HepG2 (cell line): ENCODE results near the gene CXCR5. TPM values are rescaled to one million over a fixed set of nuclear protein-coding genes. Genes with fewer than 3 reads are reported as not detected.

Experiments
- ATF2 ChIP-seq: sonication (generic); formaldehyde crosslinking; IDR thresholded peaks from 2 replicates; pipeline ENCODE4 v1.4.0; 2020; ENCODE audit warnings: missing genetic modification reagents
- CENPT ChIP-seq: sonication (generic); formaldehyde crosslinking; IDR thresholded peaks from 2 replicates; pipeline ENCODE4 v1.8.0; 2022; ENCODE audit warnings: low read depth, mild to moderate bottlenecking, moderate library complexity, missing genetic modification reagents
- CHCHD3 ChIP-seq: sonication (generic); formaldehyde crosslinking; IDR thresholded peaks from 2 replicates; pipeline ENCODE4 v1.8.0; 2022; ENCODE audit warnings: mild to moderate bottlenecking, missing genetic modification reagents, moderate library complexity
- FOXJ3 ChIP-seq: sonication (generic); formaldehyde crosslinking; IDR thresholded peaks from 2 replicates; pipeline ENCODE4 v1.4.0; 2020; ENCODE audit warnings: missing genetic modification reagents, mild to moderate bottlenecking, borderline replicate concordance
- GABPB1 ChIP-seq: IDR thresholded peaks from 2 replicates; pipeline ENCODE4 v1.6.1; 2016; ENCODE audit warnings: mild to moderate bottlenecking, missing genetic modification reagents, moderate library complexity, missing compliant biosample characterization
- HNF1B ChIP-seq: sonication (generic); formaldehyde crosslinking; IDR thresholded peaks from 2 replicates; pipeline ENCODE4 v1.5.1; 2020; ENCODE audit warnings: mild to moderate bottlenecking, moderate library complexity, missing genetic modification reagents
- IKZF1 ChIP-seq: fragments of 450-650 bp; IDR thresholded peaks from 2 replicates; pipeline ENCODE4 v1.7.1; 2016
- KDM1A ChIP-seq: IDR thresholded peaks from 2 replicates; pipeline ENCODE4 v1.6.1; 2016; ENCODE audit warnings: missing compliant biosample characterization
- KDM2A ChIP-seq: sonication (generic); formaldehyde crosslinking; IDR thresholded peaks from 2 replicates; pipeline ENCODE4 v1.4.0; 2020; ENCODE audit warnings: low read depth, missing genetic modification reagents, borderline replicate concordance
- MTF2 ChIP-seq: sonication (generic); formaldehyde crosslinking; IDR thresholded peaks from 2 replicates; pipeline ENCODE4 v1.5.0; 2020; ENCODE audit warnings: missing genetic modification reagents, borderline replicate concordance
- RXRA ChIP-seq: sonication (generic); formaldehyde crosslinking; IDR thresholded peaks from 2 replicates; pipeline ENCODE4 v1.5.1; 2020; ENCODE audit warnings: missing genetic modification reagents
- TCF7 ChIP-seq: sonication (generic); IDR thresholded peaks from 2 replicates; pipeline ENCODE4 v1.6.1; 2016; ENCODE audit warnings: antibody characterized with exemption, low read depth
- THAP11 ChIP-seq: IDR thresholded peaks from 2 replicates; pipeline ENCODE4 v1.6.1; 2016; ENCODE audit warnings: missing biosample characterization, missing genetic modification reagents
- ZBTB43 ChIP-seq: sonication (generic); formaldehyde crosslinking; conservative IDR thresholded peaks from 2 replicates; pipeline ENCODE4 v1.4.0; 2020; ENCODE audit warnings: missing genetic modification reagents
- ZNF136 ChIP-seq: sonication (generic); formaldehyde crosslinking; IDR thresholded peaks from 2 replicates; pipeline ENCODE4 v1.8.1; 2022; ENCODE audit warnings: low read depth, mild to moderate bottlenecking, moderate library complexity, missing genetic modification reagents
- ZNF768 ChIP-seq: sonication (generic); formaldehyde crosslinking; IDR thresholded peaks from 2 replicates; pipeline ENCODE4 v1.4.0; 2020; ENCODE audit warnings: missing genetic modification reagents
- polyA plus RNA-seq, 8 experiments: library from polyadenylated mRNA; depleted of rRNA in 3 of 8; stranded (reverse) in 7 of 8; unstranded in 1 of 8; fragments of >200 nt; fragmentation: Illumina TruSeq in 4 of 8; extraction: Trizol in 4 of 8; gene quantifications; 2 replicates each; pipeline versions ENCODE4 v1.2.1 to v1.2.3, GENCODE V29; 2011 to 2016; ENCODE audit warnings: low read depth in 4 of 8, missing spikeins in 1 of 8, mixed read lengths in 1 of 8; ENCODE audit not compliant: insufficient read depth in 1 of 8
- total RNA-seq, 5 experiments: library from RNA; depleted of rRNA; stranded (reverse); fragments of >200 nt; fragmentation: Illumina TruSeq; extraction: Trizol; gene quantifications; 2 replicates each; pipeline ENCODE4 v1.2.3, GENCODE V29; 2016; ENCODE audit warnings: low read depth in 1 of 5
- TF ChIP-seq, protein P1 (sequence below): sonication (generic); IDR thresholded peaks from 2 replicates; pipeline ENCODE4 v1.6.1; 2016; ENCODE audit warnings: low read depth, borderline replicate concordance
- TF ChIP-seq, protein P2 (sequence below): sonication (generic); formaldehyde crosslinking; IDR thresholded peaks from 2 replicates; pipeline ENCODE4 v1.4.0; 2020; ENCODE audit warnings: mild to moderate bottlenecking, missing genetic modification reagents, borderline replicate concordance

CXCR5 gene
- total and polyA plus RNA-seq, 2 of the 13 experiments (the other 11 are each of a cell fraction or from before 2014, with no cell fraction given), result not detected

DNA sequence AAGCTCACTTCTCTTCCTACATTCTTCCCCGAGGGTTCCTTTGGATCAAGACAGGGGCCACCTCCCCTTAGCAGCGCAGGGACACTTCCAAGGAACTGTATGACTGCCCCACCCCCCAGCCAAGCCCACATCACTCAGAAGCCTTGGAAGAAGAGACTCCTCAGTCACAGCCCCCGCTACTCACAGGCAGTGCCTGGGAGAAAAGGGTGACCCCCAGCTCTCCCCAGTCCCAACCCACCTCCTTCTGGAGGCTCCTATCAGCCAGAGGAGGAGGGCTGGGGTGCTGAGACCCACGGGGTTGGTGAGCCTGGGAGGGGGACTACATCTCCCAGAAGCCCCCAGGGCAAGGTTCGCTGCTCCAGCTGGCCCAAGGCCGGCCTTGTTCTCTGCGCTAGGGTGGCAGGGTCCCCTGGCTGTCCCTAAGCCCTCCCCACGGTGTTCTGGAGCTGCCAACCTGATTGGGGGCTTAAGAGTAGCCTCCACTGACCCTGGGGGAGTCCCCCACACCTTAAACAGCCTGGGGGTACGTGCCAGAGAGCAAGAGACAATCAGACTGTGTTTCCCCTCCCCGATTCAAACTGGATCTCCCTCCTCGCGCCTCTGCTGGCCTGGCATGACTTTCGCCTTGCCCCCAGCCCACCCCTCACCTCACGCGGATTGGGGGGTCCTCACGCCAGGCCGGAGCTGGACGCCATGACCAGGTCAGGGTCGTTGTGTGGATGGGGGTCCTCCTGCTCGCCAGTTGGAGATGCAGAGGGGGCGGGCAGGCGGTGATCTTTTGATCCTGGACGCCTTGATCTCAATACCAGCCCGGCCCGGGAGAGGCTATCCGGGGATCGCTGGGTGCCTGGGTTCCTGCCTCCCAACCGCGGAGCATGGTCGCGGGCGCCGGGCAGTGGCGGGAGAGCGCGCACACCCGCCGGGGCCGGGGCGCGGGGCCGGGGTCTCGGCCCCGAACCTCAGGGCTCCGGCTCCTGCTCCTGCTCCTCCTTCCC is 41.2 kb downstream of the CXCR5 start (continued):
- no peak for TF ChIP-seq ZBTB43 (CRISPR knock-in tag)
- no peak for TF ChIP-seq KDM1A
- no peak for TF ChIP-seq CENPT (CRISPR knock-in tag)
- no peak for TF ChIP-seq IKZF1
- peak; percentile 46; the same call in 1 of the 2 replicates for TF ChIP-seq MTF2 (CRISPR knock-in tag)
- TF ChIP-seq HNF1B, result no peak
- peak; percentile 63 for TF ChIP-seq TCF7
- TF ChIP-seq CHCHD3 (CRISPR knock-in tag), result 0 out of 2 replicates have a peak, but pooled peaks have one; percentile 37
- TF ChIP-seq RXRA, result peak; percentile 24; the same call in 1 of the 2 replicates
- TF ChIP-seq, protein P1, sequence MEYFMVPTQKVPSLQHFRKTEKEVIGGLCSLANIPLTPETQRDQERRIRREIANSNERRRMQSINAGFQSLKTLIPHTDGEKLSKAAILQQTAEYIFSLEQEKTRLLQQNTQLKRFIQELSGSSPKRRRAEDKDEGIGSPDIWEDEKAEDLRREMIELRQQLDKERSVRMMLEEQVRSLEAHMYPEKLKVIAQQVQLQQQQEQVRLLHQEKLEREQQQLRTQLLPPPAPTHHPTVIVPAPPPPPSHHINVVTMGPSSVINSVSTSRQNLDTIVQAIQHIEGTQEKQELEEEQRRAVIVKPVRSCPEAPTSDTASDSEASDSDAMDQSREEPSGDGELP, result peak; percentile 97
- TF ChIP-seq, protein P2, sequence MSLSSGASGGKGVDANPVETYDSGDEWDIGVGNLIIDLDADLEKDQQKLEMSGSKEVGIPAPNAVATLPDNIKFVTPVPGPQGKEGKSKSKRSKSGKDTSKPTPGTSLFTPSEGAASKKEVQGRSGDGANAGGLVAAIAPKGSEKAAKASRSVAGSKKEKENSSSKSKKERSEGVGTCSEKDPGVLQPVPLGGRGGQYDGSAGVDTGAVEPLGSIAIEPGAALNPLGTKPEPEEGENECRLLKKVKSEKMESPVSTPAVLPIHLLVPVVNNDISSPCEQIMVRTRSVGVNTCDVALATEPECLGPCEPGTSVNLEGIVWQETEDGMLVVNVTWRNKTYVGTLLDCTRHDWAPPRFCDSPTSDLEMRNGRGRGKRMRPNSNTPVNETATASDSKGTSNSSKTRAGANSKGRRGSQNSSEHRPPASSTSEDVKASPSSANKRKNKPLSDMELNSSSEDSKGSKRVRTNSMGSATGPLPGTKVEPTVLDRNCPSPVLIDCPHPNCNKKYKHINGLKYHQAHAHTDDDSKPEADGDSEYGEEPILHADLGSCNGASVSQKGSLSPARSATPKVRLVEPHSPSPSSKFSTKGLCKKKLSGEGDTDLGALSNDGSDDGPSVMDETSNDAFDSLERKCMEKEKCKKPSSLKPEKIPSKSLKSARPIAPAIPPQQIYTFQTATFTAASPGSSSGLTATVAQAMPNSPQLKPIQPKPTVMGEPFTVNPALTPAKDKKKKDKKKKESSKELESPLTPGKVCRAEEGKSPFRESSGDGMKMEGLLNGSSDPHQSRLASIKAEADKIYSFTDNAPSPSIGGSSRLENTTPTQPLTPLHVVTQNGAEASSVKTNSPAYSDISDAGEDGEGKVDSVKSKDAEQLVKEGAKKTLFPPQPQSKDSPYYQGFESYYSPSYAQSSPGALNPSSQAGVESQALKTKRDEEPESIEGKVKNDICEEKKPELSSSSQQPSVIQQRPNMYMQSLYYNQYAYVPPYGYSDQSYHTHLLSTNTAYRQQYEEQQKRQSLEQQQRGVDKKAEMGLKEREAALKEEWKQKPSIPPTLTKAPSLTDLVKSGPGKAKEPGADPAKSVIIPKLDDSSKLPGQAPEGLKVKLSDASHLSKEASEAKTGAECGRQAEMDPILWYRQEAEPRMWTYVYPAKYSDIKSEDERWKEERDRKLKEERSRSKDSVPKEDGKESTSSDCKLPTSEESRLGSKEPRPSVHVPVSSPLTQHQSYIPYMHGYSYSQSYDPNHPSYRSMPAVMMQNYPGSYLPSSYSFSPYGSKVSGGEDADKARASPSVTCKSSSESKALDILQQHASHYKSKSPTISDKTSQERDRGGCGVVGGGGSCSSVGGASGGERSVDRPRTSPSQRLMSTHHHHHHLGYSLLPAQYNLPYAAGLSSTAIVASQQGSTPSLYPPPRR, result 0 out of 2 replicates have a peak, but pooled peaks have one; percentile 19
- no peak for TF ChIP-seq FOXJ3
- peak; percentile 97 for TF ChIP-seq THAP11 (CRISPR knock-in tag)
- TF ChIP-seq KDM2A (CRISPR knock-in tag), result peak; percentile 50; the same call in 1 of the 2 replicates
- TF ChIP-seq ZNF768, result no peak
- TF ChIP-seq GABPB1 (CRISPR knock-in tag), result peak; percentile 66
- TF ChIP-seq ATF2 (CRISPR knock-in tag), result no peak
- 0 out of 2 replicates have a peak, but pooled peaks have one; percentile 48 for TF ChIP-seq ZNF136 (CRISPR knock-in tag)
